HepG2 (cell line): Measurements from ENCODE around the gene SLC9B2. TPM values are rescaled to one million over a fixed set of nuclear protein-coding genes. Genes with fewer than 3 reads are reported as not detected.

Experiments used
- THAP7 ChIP-seq: sonication (generic); formaldehyde crosslinking; IDR thresholded peaks from 2 replicates; pipeline ENCODE4 v1.8.1; 2023; ENCODE audit warnings: mild to moderate bottlenecking, missing genetic modification reagents
- ZBTB2 ChIP-seq: sonication (generic); formaldehyde crosslinking; IDR thresholded peaks from 2 replicates; pipeline ENCODE4 v1.8.0; 2022; ENCODE audit warnings: low read depth, missing genetic modification reagents
- ZBTB49 ChIP-seq: sonication (generic); formaldehyde crosslinking; IDR thresholded peaks from 2 replicates; pipeline ENCODE4 v1.4.0; 2020; ENCODE audit warnings: missing genetic modification reagents, borderline replicate concordance
- ZNF329 ChIP-seq: sonication (generic); formaldehyde crosslinking; IDR thresholded peaks from 2 replicates; pipeline ENCODE4 v1.9.0; 2021; ENCODE audit warnings: low read depth, mild to moderate bottlenecking, missing genetic modification reagents
- ZNF615 ChIP-seq: sonication (generic); formaldehyde crosslinking; IDR thresholded peaks from 2 replicates; pipeline ENCODE4 v1.5.0; 2020; ENCODE audit warnings: mild to moderate bottlenecking, missing genetic modification reagents, borderline replicate concordance
- ZNF710 ChIP-seq: sonication (generic); formaldehyde crosslinking; IDR thresholded peaks from 2 replicates; pipeline ENCODE4 v1.5.0; 2020; ENCODE audit warnings: mild to moderate bottlenecking, missing genetic modification reagents, borderline replicate concordance
- polyA plus RNA-seq, 8 experiments: library from polyadenylated mRNA; depleted of rRNA in 3 of 8; stranded (reverse) in 7 of 8; unstranded in 1 of 8; fragments of >200 nt; fragmentation: Illumina TruSeq in 4 of 8; extraction: Trizol in 4 of 8; gene quantifications; 2 replicates each; pipeline versions ENCODE4 v1.2.1 to v1.2.3, GENCODE V29; 2011 to 2016; ENCODE audit warnings: low read depth in 4 of 8, missing spikeins in 1 of 8, mixed read lengths in 1 of 8; ENCODE audit not compliant: insufficient read depth in 1 of 8
- total RNA-seq, 5 experiments: library from RNA; depleted of rRNA; stranded (reverse); fragments of >200 nt; fragmentation: Illumina TruSeq; extraction: Trizol; gene quantifications; 2 replicates each; pipeline ENCODE4 v1.2.3, GENCODE V29; 2016; ENCODE audit warnings: low read depth in 1 of 5
- TF ChIP-seq, protein P1 (sequence below): sonication (generic); formaldehyde crosslinking; conservative IDR thresholded peaks from 2 replicates; pipeline ENCODE4 v1.4.0; 2020; ENCODE audit warnings: missing genetic modification reagents
- TF ChIP-seq, protein P2 (sequence below): sonication (generic); formaldehyde crosslinking; IDR thresholded peaks from 2 replicates; pipeline ENCODE4 v1.4.0; 2020; ENCODE audit warnings: missing genetic modification reagents
- TF ChIP-seq, protein P3 (sequence below): sonication (generic); formaldehyde crosslinking; IDR thresholded peaks from 2 replicates; pipeline ENCODE4 v1.5.0; 2020; ENCODE audit warnings: missing genetic modification reagents, mild to moderate bottlenecking, borderline replicate concordance
- TF ChIP-seq, protein P4 (sequence below): sonication (generic); formaldehyde crosslinking; IDR thresholded peaks from 2 replicates; pipeline ENCODE4 v1.5.1; 2020; ENCODE audit warnings: mild to moderate bottlenecking, missing genetic modification reagents, borderline replicate concordance
- TF ChIP-seq, protein P5 (sequence below): sonication (generic); formaldehyde crosslinking; IDR thresholded peaks from 2 replicates; pipeline ENCODE4 v1.4.0; 2020; ENCODE audit warnings: missing genetic modification reagents

The SLC9B2 gene
- total and polyA plus RNA-seq, 2 of the 13 experiments (the other 11 are each of a cell fraction or from before 2014, with no cell fraction given) = 23.5 to 38.5 TPM

- TF ChIP-seq ZBTB2 (CRISPR knock-in tag) (no peak), THAP7 (CRISPR knock-in tag) (no peak), ZNF710 (CRISPR knock-in tag) (no peak), ZNF329 (CRISPR knock-in tag) (0 out of 2 replicates have a peak, but pooled peaks have one; percentile 17), ZBTB49 (CRISPR knock-in tag) (no peak), ZNF615 (CRISPR knock-in tag) (no peak)
- TF ChIP-seq, protein P1, sequence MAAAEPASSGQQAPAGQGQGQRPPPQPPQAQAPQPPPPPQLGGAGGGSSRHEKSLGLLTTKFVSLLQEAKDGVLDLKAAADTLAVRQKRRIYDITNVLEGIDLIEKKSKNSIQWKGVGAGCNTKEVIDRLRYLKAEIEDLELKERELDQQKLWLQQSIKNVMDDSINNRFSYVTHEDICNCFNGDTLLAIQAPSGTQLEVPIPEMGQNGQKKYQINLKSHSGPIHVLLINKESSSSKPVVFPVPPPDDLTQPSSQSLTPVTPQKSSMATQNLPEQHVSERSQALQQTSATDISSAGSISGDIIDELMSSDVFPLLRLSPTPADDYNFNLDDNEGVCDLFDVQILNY = no peak
- TF ChIP-seq, protein P2, sequence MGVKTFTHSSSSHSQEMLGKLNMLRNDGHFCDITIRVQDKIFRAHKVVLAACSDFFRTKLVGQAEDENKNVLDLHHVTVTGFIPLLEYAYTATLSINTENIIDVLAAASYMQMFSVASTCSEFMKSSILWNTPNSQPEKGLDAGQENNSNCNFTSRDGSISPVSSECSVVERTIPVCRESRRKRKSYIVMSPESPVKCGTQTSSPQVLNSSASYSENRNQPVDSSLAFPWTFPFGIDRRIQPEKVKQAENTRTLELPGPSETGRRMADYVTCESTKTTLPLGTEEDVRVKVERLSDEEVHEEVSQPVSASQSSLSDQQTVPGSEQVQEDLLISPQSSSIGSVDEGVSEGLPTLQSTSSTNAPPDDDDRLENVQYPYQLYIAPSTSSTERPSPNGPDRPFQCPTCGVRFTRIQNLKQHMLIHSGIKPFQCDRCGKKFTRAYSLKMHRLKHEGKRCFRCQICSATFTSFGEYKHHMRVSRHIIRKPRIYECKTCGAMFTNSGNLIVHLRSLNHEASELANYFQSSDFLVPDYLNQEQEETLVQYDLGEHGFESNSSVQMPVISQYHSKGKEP (CRISPR knock-in tag) = no peak
- TF ChIP-seq, protein P3, sequence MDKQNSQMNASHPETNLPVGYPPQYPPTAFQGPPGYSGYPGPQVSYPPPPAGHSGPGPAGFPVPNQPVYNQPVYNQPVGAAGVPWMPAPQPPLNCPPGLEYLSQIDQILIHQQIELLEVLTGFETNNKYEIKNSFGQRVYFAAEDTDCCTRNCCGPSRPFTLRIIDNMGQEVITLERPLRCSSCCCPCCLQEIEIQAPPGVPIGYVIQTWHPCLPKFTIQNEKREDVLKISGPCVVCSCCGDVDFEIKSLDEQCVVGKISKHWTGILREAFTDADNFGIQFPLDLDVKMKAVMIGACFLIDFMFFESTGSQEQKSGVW (CRISPR knock-in tag) = no peak; the same call in 1 of the 2 replicates
- TF ChIP-seq, protein P4, sequence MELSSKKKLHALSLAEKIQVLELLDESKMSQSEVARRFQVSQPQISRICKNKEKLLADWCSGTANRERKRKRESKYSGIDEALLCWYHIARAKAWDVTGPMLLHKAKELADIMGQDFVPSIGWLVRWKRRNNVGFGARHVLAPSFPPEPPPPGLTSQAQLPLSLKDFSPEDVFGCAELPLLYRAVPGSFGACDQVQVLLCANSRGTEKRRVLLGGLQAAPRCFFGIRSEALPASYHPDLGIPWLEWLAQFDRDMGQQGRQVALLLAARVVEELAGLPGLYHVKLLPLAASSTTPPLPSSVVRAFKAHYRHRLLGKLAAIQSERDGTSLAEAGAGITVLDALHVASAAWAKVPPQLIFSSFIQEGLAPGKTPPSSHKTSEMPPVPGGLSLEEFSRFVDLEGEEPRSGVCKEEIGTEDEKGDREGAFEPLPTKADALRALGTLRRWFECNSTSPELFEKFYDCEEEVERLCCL (CRISPR knock-in tag) = no peak
- TF ChIP-seq, protein P5, sequence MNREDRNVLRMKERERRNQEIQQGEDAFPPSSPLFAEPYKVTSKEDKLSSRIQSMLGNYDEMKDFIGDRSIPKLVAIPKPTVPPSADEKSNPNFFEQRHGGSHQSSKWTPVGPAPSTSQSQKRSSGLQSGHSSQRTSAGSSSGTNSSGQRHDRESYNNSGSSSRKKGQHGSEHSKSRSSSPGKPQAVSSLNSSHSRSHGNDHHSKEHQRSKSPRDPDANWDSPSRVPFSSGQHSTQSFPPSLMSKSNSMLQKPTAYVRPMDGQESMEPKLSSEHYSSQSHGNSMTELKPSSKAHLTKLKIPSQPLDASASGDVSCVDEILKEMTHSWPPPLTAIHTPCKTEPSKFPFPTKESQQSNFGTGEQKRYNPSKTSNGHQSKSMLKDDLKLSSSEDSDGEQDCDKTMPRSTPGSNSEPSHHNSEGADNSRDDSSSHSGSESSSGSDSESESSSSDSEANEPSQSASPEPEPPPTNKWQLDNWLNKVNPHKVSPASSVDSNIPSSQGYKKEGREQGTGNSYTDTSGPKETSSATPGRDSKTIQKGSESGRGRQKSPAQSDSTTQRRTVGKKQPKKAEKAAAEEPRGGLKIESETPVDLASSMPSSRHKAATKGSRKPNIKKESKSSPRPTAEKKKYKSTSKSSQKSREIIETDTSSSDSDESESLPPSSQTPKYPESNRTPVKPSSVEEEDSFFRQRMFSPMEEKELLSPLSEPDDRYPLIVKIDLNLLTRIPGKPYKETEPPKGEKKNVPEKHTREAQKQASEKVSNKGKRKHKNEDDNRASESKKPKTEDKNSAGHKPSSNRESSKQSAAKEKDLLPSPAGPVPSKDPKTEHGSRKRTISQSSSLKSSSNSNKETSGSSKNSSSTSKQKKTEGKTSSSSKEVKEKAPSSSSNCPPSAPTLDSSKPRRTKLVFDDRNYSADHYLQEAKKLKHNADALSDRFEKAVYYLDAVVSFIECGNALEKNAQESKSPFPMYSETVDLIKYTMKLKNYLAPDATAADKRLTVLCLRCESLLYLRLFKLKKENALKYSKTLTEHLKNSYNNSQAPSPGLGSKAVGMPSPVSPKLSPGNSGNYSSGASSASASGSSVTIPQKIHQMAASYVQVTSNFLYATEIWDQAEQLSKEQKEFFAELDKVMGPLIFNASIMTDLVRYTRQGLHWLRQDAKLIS (CRISPR knock-in tag) = no peak
Observed at GRCh38 chr4:103076747-103077347, at the start of gene SLC9B2 (continued).
